ENCODE data around the gene CDC73.
"Not testable (repeated sequence)": the region's sequence is repeated elsewhere in the genome, so short reads cannot be mapped to it uniquely, and the experiment has no call there.

Gene CDC73

GRCh38 chr1:193176113-193176512 lies 54.3 kb downstream of the CDC73 start:
- no peak for DNase-seq (ENCODE audit: low read depth in 1 of 2, low spot score in 1 of 2)

- DNase-seq (ENCODE audit: low read depth in 1 of 2, low spot score in 1 of 2): no peak
Observed at GRCh38 chr1:193176788-193177187, 55.0 kb downstream of the CDC73 start.

GRCh38 chr1:193179094-193179493 lies 57.3 kb downstream of the CDC73 start:
- no peak for DNase-seq (ENCODE audit: low read depth in 1 of 2, low spot score in 1 of 2)

DNA sequence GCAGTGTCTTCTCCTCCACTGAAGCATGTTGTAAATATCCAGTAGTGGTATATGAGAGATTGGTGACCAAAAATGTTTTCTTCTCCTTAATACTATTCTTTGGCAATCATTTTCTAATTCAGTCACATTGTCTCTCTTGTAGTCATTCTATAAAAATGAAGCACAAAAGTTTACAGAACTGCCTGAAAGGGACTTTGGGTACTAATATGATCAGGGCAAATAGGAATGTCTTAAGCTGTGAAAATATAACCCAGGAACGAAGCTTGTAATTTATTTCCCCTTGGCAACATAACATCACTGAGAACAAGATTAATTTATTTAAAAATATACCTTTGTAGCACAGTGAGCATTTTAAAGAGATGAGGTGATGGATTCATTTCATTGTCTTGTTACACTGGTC lies 59.7 kb downstream of the CDC73 start:
- DNase-seq (ENCODE audit: low read depth in 1 of 2, low spot score in 1 of 2): no peak

DNA sequence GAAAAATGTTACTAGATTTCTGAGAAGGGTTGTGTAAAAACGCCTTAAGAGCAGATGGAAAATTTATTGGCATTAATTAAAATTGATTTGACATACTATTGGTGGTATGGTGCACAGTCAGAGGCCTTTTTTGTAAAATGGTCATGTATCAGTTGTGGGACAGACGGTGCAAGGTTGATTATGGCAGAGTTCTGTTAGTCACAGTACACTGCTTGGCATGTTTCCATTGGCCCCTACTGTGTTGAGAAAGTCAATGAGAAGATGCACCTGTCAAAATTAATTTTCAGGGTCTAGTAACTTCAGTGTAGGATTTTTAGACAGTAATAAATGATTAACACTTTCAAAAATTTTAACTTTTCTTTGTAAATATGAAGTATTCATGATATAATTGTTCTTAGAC lies 60.2 kb downstream of the CDC73 start:
- no peak for DNase-seq (ENCODE audit: low read depth in 1 of 2, low spot score in 1 of 2)

GRCh38 chr1:193183019-193183627 lies 61.3 kb downstream of the CDC73 start:
- no peak for DNase-seq (ENCODE audit: low read depth in 1 of 2, low spot score in 1 of 2)

DNA sequence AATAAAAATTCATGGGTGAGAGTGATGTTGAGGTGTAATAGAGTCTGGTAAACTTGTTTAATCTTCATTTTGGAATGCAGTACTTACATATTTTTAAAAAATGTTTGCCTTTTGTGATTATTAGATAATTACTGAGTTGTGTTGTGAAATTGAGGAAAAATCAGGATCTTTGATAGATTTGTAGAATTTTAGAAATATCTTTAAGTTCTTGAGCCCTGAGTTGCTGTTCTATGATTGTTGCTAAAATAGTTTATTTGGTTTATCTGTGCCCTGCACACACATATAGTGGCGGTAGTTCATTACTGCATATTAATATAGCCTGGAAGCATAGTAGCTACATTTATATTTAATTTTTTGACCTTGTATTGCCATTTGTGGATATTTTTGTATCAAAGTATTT lies 62.9 kb downstream of the CDC73 start:
- DNase-seq (ENCODE audit: low read depth in 1 of 2, low spot score in 1 of 2): no peak

DNA sequence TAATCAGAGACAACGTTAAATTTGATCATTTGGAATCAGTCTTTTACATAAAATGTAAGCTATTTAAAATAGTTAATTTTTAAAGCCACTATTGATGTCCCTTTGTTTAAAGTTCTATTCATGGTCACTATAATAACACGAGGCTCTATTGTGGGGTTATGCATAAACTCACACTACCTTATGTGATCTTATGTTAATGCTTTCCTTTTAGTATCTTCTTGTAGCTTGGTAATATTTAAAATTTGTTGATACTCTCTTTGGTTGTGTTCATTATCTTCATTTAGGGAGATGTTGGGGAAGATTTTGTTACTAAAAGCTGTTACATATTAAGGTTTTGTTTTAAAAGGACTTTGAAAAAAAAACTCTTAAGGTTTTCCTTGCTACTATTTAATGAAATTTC lies 63.4 kb downstream of the CDC73 start:
- no peak for DNase-seq (ENCODE audit: low read depth in 1 of 2, low spot score in 1 of 2)

GRCh38 chr1:193185901-193186731 lies 64.3 kb downstream of the CDC73 start, which contains the start of gene B3GALT2:
Gene B3GALT2 (minus strand): TSS chr1:193186613. CDS start chr1:193181562, 5,051 bp downstream.
- no peak for DNase-seq (ENCODE audit: low read depth in 1 of 2, low spot score in 1 of 2)

- DNase-seq (ENCODE audit: low read depth in 1 of 2, low spot score in 1 of 2): no peak
Observed at GRCh38 chr1:193187114-193187513, 65.3 kb downstream of the CDC73 start.

- not testable (repeated sequence) for DNase-seq (ENCODE audit: low read depth in 1 of 2, low spot score in 1 of 2)
Observed at GRCh38 chr1:193188915-193189314, 67.1 kb downstream of the CDC73 start.

DNA sequence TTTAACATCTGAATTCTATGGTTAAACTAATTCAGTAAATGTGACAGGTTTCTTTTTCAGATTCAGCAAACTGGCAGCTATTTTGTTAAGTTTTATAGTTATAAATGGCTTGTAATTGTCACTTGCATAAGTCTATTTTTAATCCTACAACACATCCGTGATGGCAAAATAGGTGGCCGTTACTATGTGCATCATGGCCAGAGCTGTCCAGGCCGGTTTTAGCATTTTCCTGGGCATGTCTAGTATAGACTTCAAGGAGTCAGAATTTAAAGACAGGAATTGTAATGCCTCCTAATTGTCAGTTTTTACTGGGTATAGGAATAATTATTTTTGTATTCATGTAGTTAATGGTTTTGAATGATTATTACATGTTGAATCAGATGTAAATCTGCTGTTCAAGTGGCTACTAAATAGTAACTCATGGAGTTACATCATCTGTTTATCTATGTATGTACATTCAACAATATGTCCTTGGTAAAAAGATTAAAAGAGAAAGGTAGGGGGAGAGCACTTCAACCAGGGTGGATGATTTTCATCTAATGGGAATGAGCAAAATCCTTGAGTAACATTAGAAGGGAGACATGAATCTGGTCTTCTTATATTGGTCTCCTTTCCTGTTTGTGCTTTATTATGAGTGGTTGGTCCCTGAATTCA lies 67.7 kb downstream of the CDC73 start:
- DNase-seq (ENCODE audit: low read depth in 1 of 2, low spot score in 1 of 2): no peak

GRCh38 chr1:193190096-193190744 lies 68.4 kb downstream of the CDC73 start:
- DNase-seq (ENCODE audit: low read depth in 1 of 2, low spot score in 1 of 2): no peak

DNA sequence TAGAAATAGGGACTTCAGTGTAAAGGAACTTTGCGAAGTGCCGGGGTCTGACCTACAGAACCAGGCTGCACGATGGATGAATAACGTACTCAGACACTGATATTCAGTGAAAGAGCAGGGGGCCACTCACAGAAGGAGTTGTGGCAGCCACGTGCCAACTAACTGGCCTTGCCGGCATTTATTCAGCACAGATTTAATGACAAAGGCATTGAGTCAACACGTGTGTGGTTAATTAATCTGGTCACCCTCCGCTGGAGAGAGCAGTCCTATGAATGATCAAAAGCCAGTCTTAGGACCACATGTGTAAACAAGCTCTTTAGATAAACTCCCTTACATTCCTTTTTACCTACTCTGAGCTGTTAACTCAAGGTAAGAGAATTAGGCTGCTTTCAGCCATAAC lies 70.8 kb downstream of the CDC73 start:
- DNase-seq (ENCODE audit: low read depth in 1 of 2, low spot score in 1 of 2): no peak

- no peak for DNase-seq (ENCODE audit: low read depth in 1 of 2, low spot score in 1 of 2)
Observed at GRCh38 chr1:193199940-193200339, 78.1 kb downstream of the CDC73 start.

GRCh38 chr1:193201021-193201420 lies 79.2 kb downstream of the CDC73 start:
- DNase-seq (ENCODE audit: low read depth in 1 of 2, low spot score in 1 of 2): no peak

DNA sequence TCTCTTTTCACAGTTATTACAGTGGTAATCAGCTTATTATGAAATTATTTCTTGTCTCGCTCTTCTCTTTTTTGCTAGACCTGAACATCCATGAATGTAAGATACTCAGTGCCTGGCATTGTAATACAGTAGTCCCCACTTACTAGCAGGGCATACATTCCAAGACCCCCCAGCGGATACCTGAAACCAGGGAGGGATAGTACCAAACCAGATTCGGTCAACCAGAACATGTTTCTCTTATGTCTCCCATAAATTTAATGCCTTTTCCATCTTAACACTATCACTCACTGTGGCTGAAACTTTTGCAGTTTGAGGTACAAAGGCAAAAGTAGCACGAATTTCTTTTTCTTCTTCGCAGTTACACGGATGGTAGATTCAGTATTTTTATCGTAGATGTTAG lies 89.2 kb downstream of the CDC73 start:
- no peak for DNase-seq (ENCODE audit: low read depth in 1 of 2, low spot score in 1 of 2)

GRCh38 chr1:193211539-193211938 lies 89.7 kb downstream of the CDC73 start:
- no peak for DNase-seq (ENCODE audit: low read depth in 1 of 2, low spot score in 1 of 2)

DNA sequence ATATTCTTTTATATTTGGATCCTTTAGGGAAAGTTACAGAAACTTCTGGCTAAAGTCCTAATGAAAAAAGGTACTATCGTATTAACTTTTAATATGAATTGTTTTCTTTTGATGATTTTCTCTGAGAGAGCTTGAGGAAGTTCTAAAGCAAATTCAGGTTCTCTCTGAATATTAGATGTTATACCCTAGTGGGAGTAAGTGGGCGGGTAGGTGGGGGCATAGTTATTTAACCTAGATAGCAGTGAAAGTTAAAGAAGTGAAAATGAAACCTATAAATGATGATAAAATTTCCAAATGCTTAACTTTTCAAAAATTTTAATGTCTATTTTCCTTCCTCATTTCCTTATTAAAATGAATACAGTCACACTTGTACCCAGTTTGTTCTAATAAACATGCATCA lies 90.8 kb downstream of the CDC73 start:
- DNase-seq (ENCODE audit: low read depth in 1 of 2, low spot score in 1 of 2): no peak

DNA sequence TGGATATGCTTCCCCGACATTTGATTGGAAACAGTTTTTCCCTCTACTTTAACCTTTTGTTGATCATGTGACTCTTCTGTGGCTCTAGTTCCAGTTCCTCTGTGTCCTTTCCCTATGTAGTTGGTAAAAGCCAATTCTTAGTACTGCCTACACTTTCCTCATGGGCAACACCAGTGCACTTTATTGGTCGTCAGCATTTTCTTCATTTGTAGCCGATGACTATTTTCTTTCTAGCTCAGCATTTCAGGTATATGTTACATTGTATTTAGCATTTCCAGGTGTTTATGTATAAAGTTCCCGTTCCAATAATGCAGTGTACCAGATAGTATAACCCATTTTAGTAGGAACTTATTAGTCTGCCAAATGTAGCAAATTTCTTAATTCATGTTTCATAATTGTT lies 92.2 kb downstream of the CDC73 start:
- no peak for DNase-seq (ENCODE audit: low read depth in 1 of 2, low spot score in 1 of 2)

- no peak for DNase-seq (ENCODE audit: low read depth in 1 of 2, low spot score in 1 of 2)
Observed at GRCh38 chr1:193216920-193217319, 95.1 kb downstream of the CDC73 start.

- DNase-seq (ENCODE audit: low read depth in 1 of 2, low spot score in 1 of 2): no peak
Observed at GRCh38 chr1:193219391-193219790, 97.6 kb downstream of the CDC73 start.
